Stimulated activated CD8-positive, alpha-beta memory T cell treated with anti-CD3 and anti-CD28 coated beads, Interleukin-2, amount 100 ng/mL, for 1 hour (primary cell): ENCODE measurements around the gene LRBA.
"Not testable (repeated sequence)": the region's sequence is repeated elsewhere in the genome, so short reads cannot be mapped to it uniquely, and the experiment has no call there.

Experiments used
- DNase-seq, 2 donors: peaks; one replicate each; pipeline ENCODE4 v3.0.0-alpha.2; 2020; ENCODE audit warnings: low read depth in 2 of 2

Gene LRBA

GRCh38 chr4:151021637-151022334 is 6.7 kb upstream of the LRBA start:
- DNase-seq, result no peak

- DNase-seq, result peak; percentile 60 to 62
Measured at GRCh38 chr4:151015459-151016347, 619 bp upstream of the LRBA start.

GRCh38 chr4:151013944-151014343 is 1.1 kb downstream of the LRBA start:
- DNase-seq, result no peak

DNA sequence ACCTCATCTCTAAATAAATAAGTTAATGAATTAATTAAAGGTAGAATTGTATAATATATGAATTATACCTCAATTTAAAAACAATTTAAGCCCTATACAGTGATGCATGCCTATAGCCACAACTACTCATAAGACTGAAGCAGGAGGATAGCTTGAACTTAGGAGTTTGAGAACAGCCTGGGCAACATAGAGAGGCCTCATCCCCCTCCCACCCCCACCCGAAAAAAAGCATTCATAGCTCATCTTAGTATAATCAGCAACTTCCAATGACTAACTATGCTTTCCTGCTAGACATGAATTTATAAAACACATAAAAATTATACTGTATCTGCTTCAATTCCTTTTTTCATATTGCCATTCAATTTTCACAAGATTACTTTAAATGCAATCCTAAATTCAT is 1.6 kb downstream of the LRBA start:
- DNase-seq, result no peak

- no peak for DNase-seq
Measured at GRCh38 chr4:151012820-151013219, 2.3 kb downstream of the LRBA start.

DNA sequence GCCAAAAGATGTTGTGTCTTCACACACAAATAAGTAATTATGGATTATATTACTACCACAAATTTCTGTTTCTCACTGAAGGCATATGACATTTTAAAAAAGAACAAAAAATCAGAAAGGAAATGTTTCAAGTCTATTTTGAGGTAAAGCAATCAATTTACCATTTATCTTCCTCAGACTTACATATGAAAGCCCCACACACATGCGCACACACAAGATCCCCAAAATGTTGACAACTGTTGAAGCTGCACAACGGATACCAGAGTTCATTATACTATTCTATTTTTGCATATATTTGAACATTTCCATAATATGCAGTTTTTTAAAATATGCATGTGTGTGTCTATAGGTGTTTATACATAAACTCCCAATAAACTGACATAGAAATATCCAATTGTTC is 2.7 kb downstream of the LRBA start:
- no peak for DNase-seq

DNA sequence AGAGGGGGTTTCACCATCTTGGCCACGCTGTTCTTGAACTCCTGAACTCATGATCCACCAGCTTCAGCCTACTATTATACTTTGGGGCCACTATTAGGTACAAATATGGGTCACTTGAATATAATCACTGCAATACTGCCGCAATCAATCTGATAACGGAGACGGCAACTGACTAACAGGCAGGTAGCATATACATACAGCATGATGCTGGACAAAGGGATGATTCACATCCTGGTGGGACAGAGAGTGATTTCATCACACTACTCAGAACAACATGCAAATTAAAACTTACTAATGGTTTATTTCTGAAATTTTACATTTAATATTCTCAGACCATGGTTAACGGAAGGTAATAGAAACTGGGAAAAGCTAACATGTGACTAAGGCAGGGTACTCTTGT is 10.9 kb downstream of the LRBA start:
- no peak for DNase-seq

GRCh38 chr4:151000747-151001429 is 14.2 kb downstream of the LRBA start:
- no peak for DNase-seq

DNA sequence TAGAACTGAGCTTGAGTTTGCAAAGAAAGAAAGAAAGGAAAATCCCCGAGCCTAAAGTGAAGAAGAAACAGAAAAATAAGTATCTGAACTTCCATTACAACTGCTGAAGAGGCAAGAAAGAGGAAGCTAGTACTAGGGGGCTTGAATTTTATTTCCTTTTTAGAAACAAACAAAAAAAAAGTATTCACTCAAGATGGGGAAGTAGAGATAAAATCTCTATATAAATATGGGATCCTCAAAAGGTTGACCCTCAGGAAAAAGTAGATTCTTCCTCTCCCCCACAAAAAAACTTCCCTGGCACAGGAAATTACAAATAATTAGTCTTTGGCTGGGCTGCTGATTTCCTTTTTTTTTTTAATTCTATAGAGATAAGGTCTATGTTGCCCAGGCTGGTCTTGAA is 16.0 kb downstream of the LRBA start:
- DNase-seq, result no peak

- DNase-seq, result no peak
Measured at GRCh38 chr4:150997141-150997540, 17.9 kb downstream of the LRBA start.

DNA sequence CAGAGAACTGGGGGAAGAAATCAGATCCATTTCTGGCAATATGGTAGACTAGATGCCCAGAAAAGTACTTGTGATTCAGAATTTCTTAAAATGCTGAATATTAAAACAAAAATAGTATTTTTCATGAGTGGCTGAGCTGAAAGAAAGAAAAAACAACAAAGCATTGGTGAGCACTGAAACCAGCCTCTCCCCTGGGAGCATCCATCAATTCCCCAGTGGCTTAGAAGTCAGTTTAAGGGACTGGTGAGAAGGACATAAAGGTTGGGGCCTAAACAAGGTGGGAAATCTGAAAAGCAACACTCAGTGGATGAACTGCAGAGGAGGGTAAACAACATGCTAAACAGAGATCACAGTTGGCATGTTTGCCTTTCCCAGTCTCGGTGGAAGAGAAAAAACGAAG is 20.4 kb downstream of the LRBA start:
- no peak for DNase-seq

DNA sequence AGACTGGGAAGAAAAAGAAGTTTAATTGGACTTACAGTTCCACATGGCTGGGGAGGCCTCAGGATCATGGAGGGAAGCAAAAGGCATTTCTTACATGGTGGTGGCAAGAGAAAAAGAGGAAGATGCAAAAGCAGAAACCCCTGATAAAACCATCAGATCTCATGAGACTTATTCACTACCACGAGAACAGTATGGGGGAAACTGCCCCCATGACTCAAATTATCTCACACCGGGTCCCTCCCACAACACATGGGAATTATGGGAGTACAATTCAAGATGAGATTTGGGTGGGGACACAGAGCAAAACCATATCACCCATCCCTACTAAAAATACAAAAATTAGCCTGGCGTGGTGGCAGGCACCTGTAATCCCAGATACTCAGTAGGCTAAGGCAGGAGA is 21.5 kb downstream of the LRBA start:
- DNase-seq, result not testable (repeated sequence)

DNA sequence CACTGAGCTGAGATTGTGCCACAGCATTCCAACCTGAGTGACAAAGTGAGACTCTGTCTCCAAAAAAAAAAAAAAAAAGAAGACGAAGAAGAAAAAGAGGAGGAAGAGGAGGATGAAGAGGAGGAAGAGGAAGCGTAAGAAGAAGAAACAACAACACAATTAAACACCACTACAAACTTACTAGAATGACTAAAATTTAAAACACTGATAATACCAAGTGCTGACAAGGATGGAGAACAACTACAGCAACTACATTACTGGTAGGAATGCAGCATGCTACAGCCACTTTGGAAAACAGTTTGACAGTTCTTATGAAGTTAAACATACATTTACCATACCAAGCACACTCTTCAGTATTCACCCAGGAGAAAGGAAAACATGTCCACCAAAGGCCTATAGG is 24.1 kb downstream of the LRBA start:
- DNase-seq, result no peak

- DNase-seq, result no peak
Measured at GRCh38 chr4:150990250-150990649, 24.8 kb downstream of the LRBA start.

- DNase-seq, result no peak
Measured at GRCh38 chr4:150988238-150988637, 26.8 kb downstream of the LRBA start.

GRCh38 chr4:150987204-150987603 is 27.9 kb downstream of the LRBA start:
- no peak for DNase-seq

DNA sequence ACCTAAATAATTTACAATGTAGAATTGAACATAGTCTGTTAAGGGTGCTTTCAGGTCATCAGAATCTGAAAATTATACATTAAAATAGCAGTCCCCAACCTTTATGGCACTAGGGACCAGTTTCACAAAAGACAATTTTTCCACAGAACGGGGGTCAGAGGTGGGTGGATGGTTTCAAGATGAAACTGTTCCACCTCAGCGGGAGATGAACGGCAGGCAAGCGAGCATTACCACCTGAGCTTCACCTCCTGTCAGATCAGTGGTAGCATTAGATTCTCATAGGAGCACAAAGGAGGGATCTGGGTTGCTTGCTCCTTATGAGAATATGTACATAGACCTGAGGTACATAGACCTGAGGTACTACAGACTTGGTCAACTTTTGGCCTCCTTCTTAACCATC is 29.0 kb downstream of the LRBA start:
- no peak for DNase-seq

- DNase-seq, result no peak
Measured at GRCh38 chr4:150983851-150984250, 31.2 kb downstream of the LRBA start.

GRCh38 chr4:150982557-150983233 is 32.4 kb downstream of the LRBA start:
- no peak for DNase-seq

DNA sequence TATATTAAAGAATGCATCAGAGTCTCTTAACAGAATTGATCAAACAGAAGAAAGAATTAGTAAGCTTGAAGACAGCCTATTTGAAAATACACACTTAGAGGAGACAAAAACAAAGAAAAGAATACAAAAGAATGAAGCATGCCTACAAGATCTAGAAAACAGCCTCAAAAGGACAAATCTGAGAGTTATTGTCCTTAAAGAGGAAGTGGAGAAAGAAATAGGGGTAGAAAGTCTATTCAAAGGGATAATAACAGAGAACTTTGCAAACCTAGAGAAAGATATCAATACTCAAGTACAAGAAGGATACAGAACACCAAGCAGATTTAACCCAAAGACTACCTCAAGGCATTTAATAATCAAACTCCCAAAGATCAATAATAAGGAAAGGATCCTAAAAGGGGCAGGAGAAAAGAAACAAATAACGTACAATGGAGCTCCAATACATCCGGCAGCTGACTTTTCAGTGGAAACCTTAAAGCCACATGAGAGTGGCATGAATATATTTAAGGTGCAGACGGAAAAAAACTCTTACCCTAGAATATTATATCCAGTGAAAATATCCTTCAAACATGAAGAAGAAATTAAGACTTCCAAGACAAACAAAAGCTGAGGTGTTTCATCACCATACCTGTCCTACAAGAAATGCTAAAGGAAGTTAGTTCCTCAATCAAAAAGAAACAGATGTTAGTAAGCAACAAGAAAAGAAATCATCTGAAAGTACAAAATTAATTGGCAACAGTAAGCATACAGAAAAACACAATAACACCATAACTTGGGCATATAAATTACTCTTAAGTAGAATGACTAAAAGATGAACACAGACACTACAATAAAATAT is 36.1 kb downstream of the LRBA start:
- DNase-seq, result no peak

- no peak for DNase-seq
Measured at GRCh38 chr4:150976478-150977118, 38.5 kb downstream of the LRBA start.
